Body of pancreas (tissue), 4 donors: ENCODE data around the gene EME2. TPM values are rescaled to one million over a fixed set of nuclear protein-coding genes. Genes with fewer than 3 reads are reported as not detected.

Experiments used
- ATAC-seq: fragments of 150-250 bp; one replicate; pipeline ENCODE4 v1.9.1; 2016
- DNase-seq, 4 donors: peaks; one replicate each; pipeline ENCODE4 v3.0.0-alpha.2; 2019
- H3K27ac ChIP-seq, 4 donors: fragments of 200-600 bp; sonication (generic); 1 replicate in 3 of 4; 2 replicates in 1 of 4; pipeline versions ENCODE4 v1.5.1 to v1.6.1; 2016 to 2019; ENCODE audit warnings: mild to moderate bottlenecking in 1 of 4, mixed read lengths in 1 of 4, moderate library complexity in 1 of 4
- H3K27me3 ChIP-seq, 2 donors: fragments of 200-600 bp; sonication (generic); one replicate each; pipeline ENCODE4 v1.6.0; 2016; ENCODE audit warnings: mild to moderate bottlenecking in 1 of 2
- H3K36me3 ChIP-seq, 2 donors: fragments of 200-600 bp; sonication (generic); replicated peaks in 1 of 2; 2 replicates each; pipeline ENCODE4 v1.5.1; 2016; ENCODE audit warnings: low read depth in 2 of 2; ENCODE audit not compliant: insufficient read depth in 1 of 2
- H3K4me1 ChIP-seq: fragments of 200-600 bp; sonication (generic); one replicate; pipeline ENCODE4 v1.6.0; 2016
- H3K4me3 ChIP-seq, 2 donors: fragments of 200-600 bp; sonication (generic); 1 replicate in 1 of 2; 2 replicates in 1 of 2; pipeline ENCODE4 v1.5.1; 2016 to 2019
- H3K9me3 ChIP-seq, 3 donors: fragments of 200-600 bp; sonication (generic); 1 replicate in 2 of 3; 2 replicates in 1 of 3; pipeline ENCODE4 v1.5.1; 2016
- CTCF ChIP-seq, 7 experiments: fragments of 450-650 bp in 4 of 7; fragments of 200-600 bp in 3 of 7; sonication (generic) in 3 of 7; IDR thresholded peaks; one replicate each; pipeline ENCODE4 v1.5.1; 2016 to 2019; ENCODE audit warnings: antibody characterized with exemption in 7 of 7
- POLR2A ChIP-seq, 3 donors: fragments of 450-650 bp; IDR thresholded peaks; one replicate each; pipeline ENCODE4 v1.6.1; 2016; ENCODE audit warnings: antibody characterized with exemption in 3 of 3, mild to moderate bottlenecking in 2 of 3
- WGBS, 2 donors: methylation state at CpG; one replicate each; pipeline ENCODE4 v1.1.5; 2017; 5-methylcytosine and 5-hydroxymethylcytosine counted together
- intact Hi-C: fragments of 100-400 bp; cut with DNase I; formaldehyde crosslinking; loops from one replicate; pipeline ENCODE4 v1.15.1; 2023
- total RNA-seq, 2 donors: library from RNA; depleted of rRNA; stranded (reverse); fragments of >200 nt; gene quantifications; one replicate each; pipeline ENCODE4 v1.1.0, GENCODE V29; 2016

Gene EME2
- total RNA-seq, 2 donors from 2014 or later = 13.5 to 33.3 TPM

GRCh38 chr16:1779234-1779701 is 6.7 kb downstream of the EME2 start:
- peaks cover 49% of the 10 kb centered on the region for H3K4me1 ChIP-seq
- WGBS, 2 donors = 80% methylated on average over 6 to 8 of the region's 8 CpGs

GRCh38 chr16:1779741-1780676 is 7.4 kb downstream of the EME2 start:
- Histone ChIP-seq H3K4me3 (no peak overlapping the region), H3K27me3 (no peaks in the 10 kb centered on the region), H3K27ac (peak overlapping the region in 2 of 4 donors; percentile 10 to 94), H3K4me1 (peaks cover 49% of the 10 kb centered on the region), H3K9me3 (no peaks in the 10 kb centered on the region), H3K36me3 (peaks cover 8 to 9% of the 10 kb centered on the region in 2 donors)
- TF ChIP-seq CTCF (IDR thresholded peaks at IDR 0.05) = no peak
- TF ChIP-seq POLR2A (IDR thresholded peaks at IDR 0.05) = peak in 2 of 3 donors; percentile 13 to 14
- WGBS, 2 donors = 75 to 77% methylated on average over 3 to 27 of the region's 27 CpGs
- intact Hi-C loops = no loop called here
- DNase-seq (peak in 1 of 4 donors; percentile 14), ATAC-seq (no peak)

More at GRCh38 chr16:1779234-1779701, 6.7 kb downstream of the EME2 start:
- Histone ChIP-seq H3K9me3 (no peaks in the 10 kb centered on the region), H3K4me3 (no peak overlapping the region), H3K27me3 (no peaks in the 10 kb centered on the region), H3K36me3 (peaks cover 8 to 9% of the 10 kb centered on the region in 2 donors), H3K27ac (peak overlapping the region in 1 of 4 donors; percentile 3)
- intact Hi-C loops = no loop called here
- ATAC-seq = no peak
- DNase-seq = peak in 1 of 4 donors; percentile 7
- TF ChIP-seq CTCF (IDR thresholded peaks at IDR 0.05) (no peak), POLR2A (IDR thresholded peaks at IDR 0.05) (no peak)

- H3K4me3 ChIP-seq = no peak overlapping the region
- H3K4me1 ChIP-seq = peaks cover 52% of the 10 kb centered on the region
- peaks cover 8 to 9% of the 10 kb centered on the region in 2 donors for H3K36me3 ChIP-seq
- DNase-seq = peak in 1 of 4 donors; percentile 8
- WGBS, 2 donors = 61 to 62% methylated on average over 5 to 6 of the region's 6 CpGs
- TF ChIP-seq POLR2A (IDR thresholded peaks at IDR 0.05) = no peak
- intact Hi-C loops = no loop called here
- no peaks in the 10 kb centered on the region for H3K9me3 ChIP-seq
- H3K27me3 ChIP-seq = no peaks in the 10 kb centered on the region
- H3K27ac ChIP-seq = peak overlapping the region in 1 of 4 donors; percentile 94
- ATAC-seq = no peak
Observed at GRCh38 chr16:1780677-1781072, 8.1 kb downstream of the EME2 start.

GRCh38 chr16:1781254-1781653 is 8.6 kb downstream of the EME2 start:
- Histone ChIP-seq H3K27ac (peak overlapping the region; percentile 84 to 95 (median 94)), H3K27me3 (no peaks in the 10 kb centered on the region), H3K9me3 (no peaks in the 10 kb centered on the region), H3K36me3 (peaks cover 8 to 9% of the 10 kb centered on the region in 2 donors), H3K4me3 (peak overlapping the region; percentile 57 to 77), H3K4me1 (peaks cover 54% of the 10 kb centered on the region)
- 48 to 57% methylated on average over 4 to 20 of the region's 20 CpGs for WGBS, 2 donors
- intact Hi-C loops = no loop called here
- DNase-seq (peak in 1 of 4 donors; percentile 12), ATAC-seq (no peak)
- TF ChIP-seq POLR2A (IDR thresholded peaks at IDR 0.05) = no peak
- TF ChIP-seq CTCF (IDR thresholded peaks at IDR 0.05) = no peak

- WGBS, 2 donors = 1% methylated on average over 26 to 70 of the region's 70 CpGs
- H3K27ac ChIP-seq = peak overlapping the region; percentile 84 to 95 (median 94)
- H3K9me3 ChIP-seq = no peaks in the 10 kb centered on the region
- ATAC-seq (peak; percentile 2), DNase-seq (peak in 3 of 4 donors; percentile 37 to 49 (median 48))
- intact Hi-C loops = no loop called here
- no peaks in the 10 kb centered on the region for H3K27me3 ChIP-seq
- peak overlapping the region; percentile 57 to 77 for H3K4me3 ChIP-seq
- H3K4me1 ChIP-seq = peaks cover 54% of the 10 kb centered on the region
- TF ChIP-seq POLR2A (IDR thresholded peaks at IDR 0.05) = peak in 2 of 3 donors; percentile 21 to 81
- TF ChIP-seq CTCF (IDR thresholded peaks at IDR 0.05) = peak in 3 of 7 experiments; percentile 10 to 42 (median 20)
- H3K36me3 ChIP-seq = peaks cover 4 to 9% of the 10 kb centered on the region in 2 donors
Observed at GRCh38 chr16:1781758-1782407, 9.3 kb downstream of the EME2 start.
